ENCODE measurements around the gene ANK3. TPM values are rescaled to one million over a fixed set of nuclear protein-coding genes. Genes with fewer than 3 reads are reported as not detected.

Gene ANK3
- total and polyA plus RNA-seq, 7 donors = 11.6 to 170 (median 94.2) TPM

DNA sequence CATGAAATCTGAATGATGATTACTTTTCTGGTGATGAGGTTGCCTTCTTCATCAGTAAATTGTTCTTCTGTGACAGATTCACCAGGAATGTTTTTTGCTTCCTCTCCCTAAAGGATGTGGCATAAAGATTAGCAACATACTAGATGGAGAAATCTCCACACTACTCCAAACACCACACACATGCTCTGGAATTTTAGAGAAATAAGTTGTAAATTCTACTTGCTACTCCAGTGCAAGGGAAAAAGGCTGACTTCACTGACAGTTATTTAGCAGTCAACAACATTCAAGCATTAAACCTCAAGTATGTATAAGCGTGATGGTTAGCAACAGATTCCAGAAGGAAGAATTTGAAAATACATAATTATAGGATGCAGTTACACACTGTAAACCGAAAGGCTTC, 345.4 kb downstream of the ANK3 start:
- TF ChIP-seq, protein P1, sequence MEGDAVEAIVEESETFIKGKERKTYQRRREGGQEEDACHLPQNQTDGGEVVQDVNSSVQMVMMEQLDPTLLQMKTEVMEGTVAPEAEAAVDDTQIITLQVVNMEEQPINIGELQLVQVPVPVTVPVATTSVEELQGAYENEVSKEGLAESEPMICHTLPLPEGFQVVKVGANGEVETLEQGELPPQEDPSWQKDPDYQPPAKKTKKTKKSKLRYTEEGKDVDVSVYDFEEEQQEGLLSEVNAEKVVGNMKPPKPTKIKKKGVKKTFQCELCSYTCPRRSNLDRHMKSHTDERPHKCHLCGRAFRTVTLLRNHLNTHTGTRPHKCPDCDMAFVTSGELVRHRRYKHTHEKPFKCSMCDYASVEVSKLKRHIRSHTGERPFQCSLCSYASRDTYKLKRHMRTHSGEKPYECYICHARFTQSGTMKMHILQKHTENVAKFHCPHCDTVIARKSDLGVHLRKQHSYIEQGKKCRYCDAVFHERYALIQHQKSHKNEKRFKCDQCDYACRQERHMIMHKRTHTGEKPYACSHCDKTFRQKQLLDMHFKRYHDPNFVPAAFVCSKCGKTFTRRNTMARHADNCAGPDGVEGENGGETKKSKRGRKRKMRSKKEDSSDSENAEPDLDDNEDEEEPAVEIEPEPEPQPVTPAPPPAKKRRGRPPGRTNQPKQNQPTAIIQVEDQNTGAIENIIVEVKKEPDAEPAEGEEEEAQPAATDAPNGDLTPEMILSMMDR (IDR thresholded peaks at IDR 0.05) = no peak
- Histone ChIP-seq H3K27me3 (ENCODE audit: insufficient read depth in 3 of 3, low read length in 2 of 3) (no peaks in the 10 kb centered on the region), H3K4me1 (no peaks in the 10 kb centered on the region), H3K27ac (no peak overlapping the region), H3K9me3 (no peaks in the 10 kb centered on the region), H3K4me3 (no peak overlapping the region), H3K36me3 (ENCODE audit: insufficient read depth in 1 of 2, low read depth in 1 of 2) (peaks cover 3 to 32% of the 10 kb centered on the region in 2 donors)
- intact Hi-C loops (cut with DNase I) = no loop called here
- WGBS, 3 donors = 88 to 91% (median 90%) methylated on average over 2 of the region's 2 CpGs
- ATAC-seq = no peak
- no peak for DNase-seq

DNA sequence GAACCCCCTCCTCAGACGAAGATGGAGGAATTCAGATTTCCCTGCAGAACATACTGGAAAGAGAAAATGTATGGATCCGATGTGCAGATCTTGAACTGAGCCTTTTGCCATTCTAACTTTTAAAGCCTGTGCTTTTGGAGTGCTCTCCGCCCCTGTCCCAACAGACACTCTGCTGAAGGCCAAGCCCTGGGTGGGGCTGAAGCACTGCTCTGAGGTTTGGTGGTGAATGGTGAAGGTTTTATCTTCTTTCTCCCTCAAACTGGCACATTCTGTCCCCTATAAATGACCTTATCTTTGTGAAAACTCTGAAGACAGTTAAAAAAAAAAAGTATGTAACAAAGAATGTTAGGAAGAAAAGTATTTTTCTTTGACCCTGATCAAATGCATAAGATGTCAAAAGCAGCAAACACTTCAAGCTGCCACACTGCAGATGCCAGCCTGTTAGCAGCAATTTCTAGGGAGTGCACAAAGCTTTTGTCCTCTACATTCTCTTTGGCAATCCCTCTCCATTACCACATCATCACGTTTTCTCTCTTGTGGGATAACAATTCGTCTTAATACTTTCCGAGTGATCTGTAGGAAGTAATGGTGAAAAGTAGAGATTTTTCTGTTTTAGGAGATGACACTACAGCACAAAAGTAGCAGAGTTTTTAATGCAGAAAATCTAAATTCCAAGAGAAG, 346.0 kb downstream of the ANK3 start:
- Histone ChIP-seq H3K9me3 (no peaks in the 10 kb centered on the region), H3K27me3 (ENCODE audit: insufficient read depth in 3 of 3, low read length in 2 of 3) (no peaks in the 10 kb centered on the region), H3K4me1 (no peaks in the 10 kb centered on the region), H3K4me3 (no peak overlapping the region), H3K27ac (no peak overlapping the region), H3K36me3 (ENCODE audit: insufficient read depth in 1 of 2, low read depth in 1 of 2) (peaks cover 3 to 37% of the 10 kb centered on the region in 2 donors)
- no peak for ATAC-seq
- WGBS, 3 donors = 81 to 87% (median 81%) methylated on average over 6 of the region's 6 CpGs
- TF ChIP-seq, protein P1 (IDR thresholded peaks at IDR 0.05) = no peak
- no peak for DNase-seq
- intact Hi-C loops (cut with DNase I) = no loop called here

DNA sequence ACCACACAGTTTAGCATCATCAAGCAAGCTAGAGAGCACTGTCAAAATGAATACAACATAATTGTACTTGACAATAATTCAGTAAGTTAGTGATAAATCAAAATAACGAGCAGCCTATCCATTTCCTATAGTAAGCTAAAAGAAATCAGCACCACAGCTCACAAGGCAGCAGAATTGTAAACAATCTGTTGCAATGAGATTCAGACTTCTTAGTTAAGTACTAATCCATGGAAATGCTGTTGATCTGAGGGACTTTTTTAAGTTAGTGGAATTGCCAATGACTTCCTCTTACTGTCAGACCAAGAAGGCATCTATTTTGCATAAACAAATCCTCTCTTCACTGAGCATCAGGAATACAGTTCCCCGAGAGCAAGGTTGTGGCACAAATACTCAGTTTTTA, 346.8 kb downstream of the ANK3 start:
- no peak overlapping the region for H3K27ac ChIP-seq
- DNase-seq (no peak), ATAC-seq (no peak)
- no peaks in the 10 kb centered on the region for H3K9me3 ChIP-seq
- intact Hi-C loops (cut with DNase I) = no loop called here
- H3K36me3 ChIP-seq (ENCODE audit: insufficient read depth in 1 of 2, low read depth in 1 of 2) = peaks cover 3 to 41% of the 10 kb centered on the region in 2 donors
- no peak overlapping the region for H3K4me3 ChIP-seq
- no peaks in the 10 kb centered on the region for H3K4me1 ChIP-seq
- TF ChIP-seq, protein P1 (IDR thresholded peaks at IDR 0.05) = no peak
- 83 to 91% (median 86%) methylated on average over 2 of the region's 2 CpGs for WGBS, 3 donors
- no peaks in the 10 kb centered on the region for H3K27me3 ChIP-seq (ENCODE audit: insufficient read depth in 3 of 3, low read length in 2 of 3)

DNA sequence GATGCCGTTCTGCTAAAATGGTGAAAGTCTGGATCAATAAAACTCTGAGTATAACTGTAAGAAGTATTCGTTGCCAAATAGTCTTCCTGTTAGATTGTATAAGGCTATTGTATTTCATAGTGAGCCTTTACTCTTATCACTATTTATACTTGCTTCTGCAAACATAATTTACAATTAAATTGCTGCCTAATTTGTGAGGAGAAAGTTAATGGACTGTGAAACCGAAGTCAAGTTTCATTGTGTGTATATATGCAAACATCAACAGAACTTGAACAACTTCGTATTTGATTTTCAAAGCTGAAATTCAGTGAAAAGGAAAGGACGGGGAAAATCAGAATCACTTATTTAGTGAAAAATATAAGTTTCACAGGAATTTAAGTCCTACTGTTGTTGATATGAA, 347.4 kb downstream of the ANK3 start:
- intact Hi-C loops (cut with DNase I) = no loop called here
- DNase-seq = no peak
- Histone ChIP-seq H3K36me3 (ENCODE audit: insufficient read depth in 1 of 2, low read depth in 1 of 2) (peaks cover 3 to 48% of the 10 kb centered on the region in 2 donors), H3K9me3 (no peaks in the 10 kb centered on the region), H3K27me3 (ENCODE audit: insufficient read depth in 3 of 3, low read length in 2 of 3) (no peaks in the 10 kb centered on the region), H3K4me1 (no peaks in the 10 kb centered on the region), H3K27ac (no peak overlapping the region), H3K4me3 (no peak overlapping the region)
- TF ChIP-seq, protein P1 (IDR thresholded peaks at IDR 0.05) = no peak
- WGBS, 3 donors = 43 to 78% (median 44%) methylated on average over 5 of the region's 5 CpGs
- no peak for ATAC-seq

Measured in psoas muscle (tissue), 8 donors.